ENCODE results near the gene UGT2B7. TPM values are rescaled to one million over a fixed set of nuclear protein-coding genes. Genes with fewer than 3 reads are reported as not detected.

Gene UGT2B7
- total RNA-seq, 4 donors from 2014 or later, result not detected

- no peak for ATAC-seq (ENCODE audit: low FRiP score)
- no peak for TF ChIP-seq CTCF (IDR thresholded peaks at IDR 0.05)
- no peak for DNase-seq (ENCODE audit: low spot score)
Observed at GRCh38 chr4:69089388-69089787, 6.9 kb upstream of the UGT2B7 start.

GRCh38 chr4:69092190-69092589, 4.1 kb upstream of the UGT2B7 start:
- no peak for TF ChIP-seq CTCF (IDR thresholded peaks at IDR 0.05)
- ATAC-seq (ENCODE audit: low FRiP score) (no peak), DNase-seq (ENCODE audit: low spot score) (no peak)

GRCh38 chr4:69092980-69093568, 3.2 kb upstream of the UGT2B7 start:
- no peak for TF ChIP-seq CTCF (IDR thresholded peaks at IDR 0.05)
- no peak for ATAC-seq (ENCODE audit: low FRiP score)
- no peak for DNase-seq (ENCODE audit: low spot score)

- TF ChIP-seq CTCF (IDR thresholded peaks at IDR 0.05), result no peak
- DNase-seq (ENCODE audit: low spot score) (no peak), ATAC-seq (ENCODE audit: low FRiP score) (no peak)
Observed at GRCh38 chr4:69093681-69094080, 2.6 kb upstream of the UGT2B7 start.

- no peak for TF ChIP-seq CTCF (IDR thresholded peaks at IDR 0.05)
- DNase-seq (ENCODE audit: low spot score) (no peak), ATAC-seq (ENCODE audit: low FRiP score) (no peak)
Observed at GRCh38 chr4:69095301-69095731, 958 bp upstream of the UGT2B7 start.

GRCh38 chr4:69096810-69097209, 536 bp downstream of the UGT2B7 start:
- TF ChIP-seq CTCF (IDR thresholded peaks at IDR 0.05), result no peak
- DNase-seq (ENCODE audit: low spot score) (no peak), ATAC-seq (ENCODE audit: low FRiP score) (no peak)

GRCh38 chr4:69098470-69098869, 2.2 kb downstream of the UGT2B7 start:
- ATAC-seq (ENCODE audit: low FRiP score) (no peak), DNase-seq (ENCODE audit: low spot score) (no peak)
- no peak for TF ChIP-seq CTCF (IDR thresholded peaks at IDR 0.05)

Data from omental fat pad (tissue), 4 donors.